ENCODE data around the gene KIF1B. TPM values are rescaled to one million over a fixed set of nuclear protein-coding genes. Genes with fewer than 3 reads are reported as not detected.
"Not testable (repeated sequence)": the region's sequence is repeated elsewhere in the genome, so short reads cannot be mapped to it uniquely, and the experiment has no call there.

KIF1B gene
- total RNA-seq, 4 donors from 2014 or later = 53.0 to 78.2 (median 64.8) TPM

- DNase-seq (ENCODE audit: extremely low spot score) = no peak
- Histone ChIP-seq H3K27me3 (no peaks in the 10 kb centered on the region), H3K9me3 (no peaks in the 10 kb centered on the region), H3K4me1 (peaks cover 0 to 5% (median 0%) of the 10 kb centered on the region in 4 donors), H3K4me3 (no peak overlapping the region), H3K36me3 (peaks cover 52 to 99% (median 97%) of the 10 kb centered on the region in 4 donors), H3K27ac (replicated peaks in 1 of 4) (peak overlapping the region; percentile 39 to 54 (median 44))
- 84% methylated on average over 6 of the region's 6 CpGs for WGBS
- TF ChIP-seq POLR2AphosphoS5 (IDR thresholded peaks at IDR 0.05) = peak in 1 of 2 donors; percentile 28
- TF ChIP-seq CTCF (IDR thresholded peaks at IDR 0.05) = no peak
- TF ChIP-seq EP300 (IDR thresholded peaks at IDR 0.05) = no peak
- no peak for TF ChIP-seq POLR2A (IDR thresholded peaks at IDR 0.05; ENCODE audit: low read depth)
- intact Hi-C loops (cut with DNase I) = no loop called here
Measured at GRCh38 chr1:10415211-10415930, 205.0 kb downstream of the KIF1B start.

GRCh38 chr1:10415967-10416366 lies 205.6 kb downstream of the KIF1B start:
- Histone ChIP-seq H3K27ac (replicated peaks in 1 of 4) (peak overlapping the region in 3 of 4 donors; percentile 33 to 54 (median 40)), H3K36me3 (peaks cover 49 to 99% (median 97%) of the 10 kb centered on the region in 4 donors)
- H3K4me1 ChIP-seq; intact Hi-C loops (cut with DNase I); H3K4me3 ChIP-seq; H3K9me3 ChIP-seq; DNase-seq (ENCODE audit: extremely low spot score); H3K27me3 ChIP-seq: not testable (repeated sequence)
- 93% methylated on average over 1 of the region's 1 CpG for WGBS

GRCh38 chr1:10418741-10419140 lies 208.4 kb downstream of the KIF1B start:
- H3K27ac ChIP-seq (replicated peaks in 1 of 4); H3K4me3 ChIP-seq; DNase-seq (ENCODE audit: extremely low spot score); H3K27me3 ChIP-seq; H3K4me1 ChIP-seq; H3K9me3 ChIP-seq; intact Hi-C loops (cut with DNase I): not testable (repeated sequence)
- WGBS = 90% methylated on average over 8 of the region's 8 CpGs
- H3K36me3 ChIP-seq = peaks cover 26 to 78% (median 76%) of the 10 kb centered on the region in 4 donors

GRCh38 chr1:10419351-10419750 lies 209.0 kb downstream of the KIF1B start:
- no peaks in the 10 kb centered on the region for H3K9me3 ChIP-seq
- H3K27me3 ChIP-seq = no peaks in the 10 kb centered on the region
- peaks cover 0 to 5% (median 0%) of the 10 kb centered on the region in 4 donors for H3K4me1 ChIP-seq
- H3K4me3 ChIP-seq = no peak overlapping the region
- no peak for TF ChIP-seq POLR2A (IDR thresholded peaks at IDR 0.05; ENCODE audit: low read depth)
- TF ChIP-seq POLR2AphosphoS5 (IDR thresholded peaks at IDR 0.05) = no peak
- TF ChIP-seq EP300 (IDR thresholded peaks at IDR 0.05) = no peak
- TF ChIP-seq CTCF (IDR thresholded peaks at IDR 0.05) = no peak
- no peak overlapping the region for H3K27ac ChIP-seq (replicated peaks in 1 of 4)
- intact Hi-C loops (cut with DNase I) = no loop called here
- no peak for DNase-seq (ENCODE audit: extremely low spot score)
- peaks cover 26 to 72% (median 70%) of the 10 kb centered on the region in 4 donors for H3K36me3 ChIP-seq
- WGBS = 90% methylated on average over 14 of the region's 15 CpGs

- Histone ChIP-seq H3K27me3 (no peaks in the 10 kb centered on the region), H3K4me3 (no peak overlapping the region), H3K9me3 (no peaks in the 10 kb centered on the region), H3K36me3 (peaks cover 26 to 50% (median 49%) of the 10 kb centered on the region in 4 donors), H3K27ac (replicated peaks in 1 of 4) (no peak overlapping the region), H3K4me1 (no peaks in the 10 kb centered on the region)
- WGBS = 93% methylated on average over 5 of the region's 5 CpGs
- no peak for DNase-seq (ENCODE audit: extremely low spot score)
- TF ChIP-seq EP300 (IDR thresholded peaks at IDR 0.05) (no peak), POLR2AphosphoS5 (IDR thresholded peaks at IDR 0.05) (no peak), POLR2A (IDR thresholded peaks at IDR 0.05; ENCODE audit: low read depth) (no peak), CTCF (IDR thresholded peaks at IDR 0.05) (no peak)
- intact Hi-C loops (cut with DNase I) = no loop called here
Measured at GRCh38 chr1:10421637-10422036, 211.3 kb downstream of the KIF1B start.
